SU-DHL-6 (cell line): ENCODE measurements around the gene XIRP2.

Experiments
- CTCF ChIP-seq: fragments of 200-600 bp; sonication (generic); IDR thresholded peaks from one replicate; pipeline ENCODE4 v1.5.1; 2017; ENCODE audit warnings: antibody characterized with exemption, mild to moderate bottlenecking, low read length, moderate library complexity; ENCODE audit not compliant: insufficient read depth, poor library complexity, severe bottlenecking
- EZH2phosphoT487 ChIP-seq: fragments of 200-600 bp; sonication (generic), shearing (Covaris generic); conservative IDR thresholded peaks from 2 replicates; pipeline ENCODE4 v1.6.1; 2018; ENCODE audit warnings: mild to moderate bottlenecking, antibody characterized with exemption, low read length, moderate library complexity, mixed read lengths

GRCh38 chr2:167190053-167190452, 301.8 kb downstream of the XIRP2 start:
- TF ChIP-seq CTCF, result no peak
- no peak for TF ChIP-seq EZH2phosphoT487
